Muscle of arm (tissue), 12 donors: ENCODE measurements around the gene TRDMT1. TPM values are rescaled to one million over a fixed set of nuclear protein-coding genes. Genes with fewer than 3 reads are reported as not detected.

Source experiments
- DNase-seq: peaks from one replicate; pipeline ENCODE4 v3.0.0-alpha.2; 2013
- polyA plus RNA-seq, 12 donors: library from polyadenylated mRNA; unstranded; fragments of 120-200 nt; gene quantifications; one replicate each; pipeline ENCODE4 v1.2.1, GENCODE V29; 2013; ENCODE audit not compliant: insufficient read length in 12 of 12

The TRDMT1 gene
- polyA plus RNA-seq, 12 donors: 7.4 to 14.7 (median 10.8) TPM; not detected in 1

DNA sequence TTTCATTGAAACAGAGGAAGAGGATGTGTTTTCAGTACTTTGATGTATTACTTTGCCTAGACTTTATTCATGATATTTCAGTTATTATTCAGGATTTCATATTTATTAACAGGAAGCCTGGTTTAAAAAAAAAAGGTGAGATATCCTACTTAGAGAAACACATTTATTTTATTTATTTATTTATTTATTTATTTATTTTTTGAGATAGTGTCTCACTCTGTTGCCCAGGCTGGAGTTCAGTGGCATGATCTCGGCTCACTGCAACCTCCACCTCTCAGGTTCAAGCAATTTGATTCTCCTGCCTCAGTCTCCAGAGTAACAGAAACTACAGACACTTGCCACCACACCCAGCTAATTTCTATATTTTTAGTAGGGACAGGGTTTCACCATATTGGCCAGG is 24.5 kb downstream of the TRDMT1 start:
- no peak for DNase-seq

DNA sequence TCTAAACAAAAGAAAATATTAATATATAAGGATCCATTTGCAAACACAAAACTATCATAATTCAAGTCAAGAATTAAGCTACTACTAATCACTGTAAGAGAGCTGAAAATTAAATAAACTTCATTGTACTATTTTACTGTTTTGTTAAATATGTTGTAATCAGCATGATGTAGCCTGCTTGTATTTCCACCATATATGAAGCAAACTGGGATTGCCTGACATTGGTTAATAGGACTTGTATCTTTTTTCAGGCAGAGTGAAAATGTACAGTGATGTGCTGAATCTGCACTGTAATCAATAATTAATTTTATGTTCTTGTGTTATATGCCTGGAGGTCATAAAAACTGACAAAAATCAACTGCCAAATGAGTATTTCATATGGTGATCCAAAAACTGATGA is 25.4 kb downstream of the TRDMT1 start:
- DNase-seq: no peak

- DNase-seq: no peak
Measured at GRCh38 chr10:17175551-17175950, 25.9 kb downstream of the TRDMT1 start.

- no peak for DNase-seq
Measured at GRCh38 chr10:17174626-17175025, 26.8 kb downstream of the TRDMT1 start.

DNA sequence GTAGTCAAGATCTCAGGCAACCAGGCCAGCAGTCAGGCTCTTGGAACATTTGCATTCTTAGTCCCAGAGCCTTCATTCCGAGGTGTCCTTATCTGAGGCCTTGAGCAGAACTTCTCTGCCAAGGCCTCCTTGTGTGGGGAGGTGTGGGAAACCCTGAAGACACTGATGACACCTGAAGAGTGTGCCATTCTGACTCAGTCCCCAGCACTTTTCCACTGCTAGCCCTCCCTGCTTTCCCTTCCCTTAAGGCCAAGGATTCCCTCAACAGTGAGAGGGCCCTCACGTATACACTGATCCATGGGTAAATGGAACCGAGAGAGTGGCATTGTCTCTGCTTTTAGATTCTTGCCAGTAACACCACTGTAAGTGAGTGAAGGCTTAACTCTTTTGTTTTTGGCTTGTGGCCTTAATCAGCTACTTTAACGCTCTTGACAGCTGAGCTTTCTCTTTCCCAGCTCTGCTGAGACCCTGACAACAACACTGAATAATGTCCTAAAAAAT is 30.3 kb downstream of the TRDMT1 start:
- no peak for DNase-seq

DNA sequence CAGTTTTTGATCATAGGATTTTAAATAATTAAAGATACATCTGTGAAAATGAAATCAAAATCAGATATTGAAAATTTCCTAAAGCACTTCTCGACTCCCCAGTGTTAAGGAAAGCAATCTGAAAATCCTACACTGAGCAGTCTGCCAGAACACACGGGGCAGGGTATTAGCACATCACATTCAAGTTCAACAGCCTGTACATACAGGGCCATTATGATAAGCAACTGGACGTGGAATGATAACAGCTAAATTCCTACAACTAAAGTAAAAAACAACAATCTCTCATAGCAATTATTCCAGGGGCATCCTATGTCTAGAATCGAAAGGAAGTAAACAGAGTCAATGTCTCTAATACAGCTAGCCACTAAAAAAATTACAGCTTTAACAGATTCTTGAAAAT is 31.7 kb downstream of the TRDMT1 start:
- no peak for DNase-seq

DNA sequence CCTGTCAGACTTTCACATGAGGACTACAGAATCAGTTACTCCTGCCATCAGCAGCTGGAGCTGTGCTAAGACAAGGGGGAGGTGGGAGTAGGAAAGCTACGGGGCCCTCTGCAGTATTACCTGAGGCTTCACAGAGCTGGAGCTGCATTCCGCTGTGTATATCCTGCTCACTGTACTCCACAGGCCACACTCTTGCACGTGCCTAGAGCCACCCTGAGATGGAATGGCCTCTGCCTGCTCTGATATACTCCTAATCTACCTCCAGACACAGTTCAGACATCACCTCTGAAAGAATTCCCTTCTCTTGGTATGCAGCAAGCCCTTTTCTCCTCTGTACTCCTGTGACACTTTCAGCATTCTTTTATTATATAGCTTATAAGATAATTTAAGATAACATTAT is 34.8 kb downstream of the TRDMT1 start:
- DNase-seq: no peak

GRCh38 chr10:17162828-17163227 is 38.6 kb downstream of the TRDMT1 start:
- no peak for DNase-seq

DNA sequence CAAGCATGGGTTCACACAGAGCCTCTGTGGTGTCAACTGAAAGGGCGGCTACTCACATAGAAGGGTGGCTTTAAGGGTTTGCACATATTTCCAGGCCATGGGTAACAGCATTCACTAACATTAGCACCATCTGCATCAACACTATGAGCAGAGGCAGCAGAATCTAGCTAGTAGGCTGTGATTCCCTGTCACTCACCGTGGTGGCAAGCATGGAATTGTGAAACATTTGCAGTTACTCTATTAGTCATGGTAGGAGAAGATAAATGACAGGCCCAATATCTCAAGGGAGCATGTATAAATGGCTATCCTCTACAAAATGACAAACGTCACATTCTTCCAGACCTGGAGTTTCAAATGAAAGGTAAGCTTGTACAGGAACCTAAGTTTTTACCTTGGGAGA is 39.7 kb downstream of the TRDMT1 start:
- no peak for DNase-seq

DNA sequence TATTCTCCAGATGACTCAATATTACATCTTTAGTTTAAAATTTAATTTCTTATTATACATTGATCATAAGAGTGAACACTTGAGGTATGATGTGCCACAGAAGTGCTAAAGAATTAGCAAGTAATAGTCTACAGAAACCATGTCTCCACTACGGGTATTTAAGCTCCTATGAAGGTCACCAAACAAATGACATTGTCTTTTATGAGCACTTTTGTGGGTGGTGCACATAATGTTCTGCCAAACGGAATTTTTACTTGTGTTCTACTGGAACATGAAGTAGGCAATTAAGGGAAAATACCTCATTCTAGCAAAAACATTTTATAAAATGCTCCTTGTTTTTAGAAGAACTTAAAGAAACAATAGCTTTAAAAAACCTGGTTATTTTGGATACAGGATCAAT is 44.4 kb downstream of the TRDMT1 start:
- DNase-seq: no peak

- DNase-seq: no peak
Measured at GRCh38 chr10:17155826-17156225, 45.6 kb downstream of the TRDMT1 start.

DNA sequence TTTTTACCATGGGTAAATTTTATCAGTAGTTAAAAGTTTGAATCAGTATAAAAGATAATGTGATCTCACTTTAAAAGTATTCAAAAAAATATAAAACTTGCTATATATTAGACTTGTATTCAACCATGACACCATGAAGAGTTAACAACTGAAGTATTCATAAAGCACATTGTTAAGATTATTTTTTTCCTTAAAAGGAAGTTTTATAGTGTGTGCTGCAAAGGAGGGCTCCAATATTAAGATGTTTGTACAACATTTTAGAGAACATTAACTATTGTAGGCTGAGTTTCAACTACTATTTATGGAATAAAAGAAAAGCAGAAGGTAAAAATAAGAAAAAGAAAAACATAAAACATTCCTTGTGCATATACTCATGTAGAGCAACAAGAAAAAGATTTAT is 47.4 kb downstream of the TRDMT1 start:
- no peak for DNase-seq

- no peak for DNase-seq
Measured at GRCh38 chr10:17153321-17153720, 48.2 kb downstream of the TRDMT1 start.

- DNase-seq: no peak
Measured at GRCh38 chr10:17151716-17152115, 49.8 kb downstream of the TRDMT1 start.

- DNase-seq: no peak
Measured at GRCh38 chr10:17147884-17148489, 53.5 kb downstream of the TRDMT1 start.

- DNase-seq: no peak
Measured at GRCh38 chr10:17146892-17147291, 54.6 kb downstream of the TRDMT1 start.

- no peak for DNase-seq
Measured at GRCh38 chr10:17145239-17145638, 56.2 kb downstream of the TRDMT1 start.

DNA sequence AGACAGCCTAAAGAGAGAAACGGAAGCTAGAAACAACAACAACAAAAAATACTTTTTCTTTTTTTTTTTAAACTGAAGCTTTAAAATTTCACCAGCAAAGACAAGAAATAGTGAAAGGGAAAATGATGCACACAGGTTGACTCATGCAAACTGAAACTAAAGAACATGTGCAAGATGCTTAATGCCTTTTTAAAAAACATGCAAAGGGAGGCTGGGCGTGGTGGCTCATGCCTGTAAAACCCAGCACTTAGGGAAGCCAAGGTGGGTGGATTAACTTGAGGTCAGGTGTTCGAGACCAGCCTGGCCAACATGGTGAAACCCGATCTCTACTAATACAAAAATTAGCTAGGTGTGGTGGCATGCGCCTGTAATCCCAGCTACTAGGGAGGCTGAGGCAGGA is 56.7 kb downstream of the TRDMT1 start:
- DNase-seq: no peak

DNA sequence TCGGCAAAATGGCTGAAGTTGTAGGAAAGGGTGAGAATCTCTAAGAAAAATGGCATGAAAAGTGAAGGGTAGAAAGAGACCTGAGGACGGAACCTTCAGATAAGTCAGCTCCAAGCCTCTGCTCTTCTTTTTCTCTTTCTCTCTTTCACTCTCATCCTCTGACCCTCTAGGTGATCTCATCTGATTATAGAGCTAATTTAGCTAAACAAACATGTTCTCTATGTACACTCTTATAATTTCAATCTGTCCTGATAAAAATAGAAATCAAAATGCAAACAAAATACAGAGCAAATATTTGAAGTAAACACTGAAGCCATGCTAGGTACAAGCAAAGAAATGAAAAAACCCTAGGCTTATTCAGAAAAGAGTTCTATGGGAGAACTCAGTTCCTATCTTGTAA is 57.4 kb downstream of the TRDMT1 start:
- DNase-seq: no peak

GRCh38 chr10:17143055-17143690 is 58.3 kb downstream of the TRDMT1 start:
- DNase-seq: no peak

DNA sequence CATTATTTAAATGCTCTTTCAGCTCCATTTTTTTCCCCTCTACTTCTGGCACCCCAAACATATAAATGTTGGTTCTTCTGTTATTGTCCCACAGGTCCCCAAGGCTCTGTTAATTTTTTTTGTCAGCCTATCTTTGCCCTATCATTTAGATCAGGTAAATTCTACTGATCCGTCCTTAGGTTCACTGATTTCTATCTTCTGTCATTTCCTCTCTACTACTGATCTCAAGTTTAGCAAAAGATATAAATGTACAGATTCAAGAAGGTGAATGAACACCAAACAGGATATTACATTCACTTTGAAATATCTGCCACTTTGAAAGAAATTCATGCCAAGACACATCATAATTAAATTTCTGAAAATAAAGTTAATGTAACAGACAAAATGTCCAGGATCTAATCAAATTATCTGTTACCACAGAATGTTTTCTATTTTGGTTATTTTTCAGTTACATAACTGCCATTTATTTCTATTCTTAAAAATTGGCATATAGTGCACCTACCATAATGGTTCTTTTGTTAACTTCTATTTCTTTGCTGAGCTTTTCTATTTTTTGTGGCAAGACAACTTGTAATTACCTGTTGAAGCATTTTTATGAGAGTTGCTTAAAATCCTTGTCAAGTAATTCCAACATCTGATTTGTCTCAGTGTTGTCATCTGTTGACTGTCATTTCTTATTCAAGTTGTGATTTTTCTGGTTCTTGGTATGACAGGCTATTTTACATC is 59.8 kb downstream of the TRDMT1 start:
- no peak for DNase-seq

- no peak for DNase-seq
Measured at GRCh38 chr10:17140386-17140761, 61.1 kb downstream of the TRDMT1 start.

GRCh38 chr10:17138460-17139042 is 62.9 kb downstream of the TRDMT1 start:
- DNase-seq: no peak
